GM12801 (cell line): ENCODE results near the gene DENND1C.

ENCODE experiments used
- TF ChIP-seq, protein P1 (sequence below): IDR thresholded peaks from one replicate; pipeline ENCODE4 v1.5.1; 2011; ENCODE audit warnings: control low read depth; ENCODE audit not compliant: insufficient read length; ENCODE audit errors: extremely low read depth

The DENND1C gene, protein sequence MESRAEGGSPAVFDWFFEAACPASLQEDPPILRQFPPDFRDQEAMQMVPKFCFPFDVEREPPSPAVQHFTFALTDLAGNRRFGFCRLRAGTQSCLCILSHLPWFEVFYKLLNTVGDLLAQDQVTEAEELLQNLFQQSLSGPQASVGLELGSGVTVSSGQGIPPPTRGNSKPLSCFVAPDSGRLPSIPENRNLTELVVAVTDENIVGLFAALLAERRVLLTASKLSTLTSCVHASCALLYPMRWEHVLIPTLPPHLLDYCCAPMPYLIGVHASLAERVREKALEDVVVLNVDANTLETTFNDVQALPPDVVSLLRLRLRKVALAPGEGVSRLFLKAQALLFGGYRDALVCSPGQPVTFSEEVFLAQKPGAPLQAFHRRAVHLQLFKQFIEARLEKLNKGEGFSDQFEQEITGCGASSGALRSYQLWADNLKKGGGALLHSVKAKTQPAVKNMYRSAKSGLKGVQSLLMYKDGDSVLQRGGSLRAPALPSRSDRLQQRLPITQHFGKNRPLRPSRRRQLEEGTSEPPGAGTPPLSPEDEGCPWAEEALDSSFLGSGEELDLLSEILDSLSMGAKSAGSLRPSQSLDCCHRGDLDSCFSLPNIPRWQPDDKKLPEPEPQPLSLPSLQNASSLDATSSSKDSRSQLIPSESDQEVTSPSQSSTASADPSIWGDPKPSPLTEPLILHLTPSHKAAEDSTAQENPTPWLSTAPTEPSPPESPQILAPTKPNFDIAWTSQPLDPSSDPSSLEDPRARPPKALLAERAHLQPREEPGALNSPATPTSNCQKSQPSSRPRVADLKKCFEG

DNA sequence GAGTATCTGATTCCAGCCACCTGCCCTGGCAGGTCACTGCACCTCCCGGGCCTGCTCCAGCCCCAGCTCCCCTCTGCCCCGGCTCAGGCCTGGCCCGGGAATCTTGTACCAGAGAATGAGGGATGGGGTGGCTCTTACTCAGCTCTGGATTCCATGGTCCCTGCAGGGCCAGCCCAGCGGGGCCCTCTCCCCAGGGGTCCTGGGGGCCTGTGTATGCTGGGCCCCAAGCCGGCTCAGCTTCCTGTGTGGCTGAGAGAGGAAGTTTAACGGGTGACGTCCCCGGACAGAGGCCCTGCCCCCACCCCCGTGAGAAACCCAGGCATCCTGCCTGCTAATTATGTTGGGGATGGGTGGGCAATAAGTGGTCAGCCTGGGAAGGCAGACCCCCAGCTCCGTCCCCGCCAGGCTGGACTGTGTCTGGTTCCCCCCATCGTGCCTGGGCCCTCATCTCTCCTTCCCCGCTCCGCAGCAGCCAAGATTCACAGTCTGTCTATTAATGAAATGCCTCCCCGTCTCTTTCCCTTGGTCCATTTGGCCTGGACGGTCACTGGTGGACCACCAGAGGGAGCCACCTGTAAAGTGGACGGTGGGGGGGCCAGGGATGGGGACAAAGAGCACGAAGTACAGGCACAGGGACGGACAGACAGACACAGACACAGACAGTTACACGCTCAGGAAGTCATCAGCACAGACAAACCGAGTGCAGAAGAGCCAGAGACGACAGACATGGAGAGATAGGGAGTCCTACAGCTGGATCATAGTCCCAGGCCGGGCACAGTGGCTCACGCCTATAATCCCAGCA, at the start of gene DENND1C:
DENND1C (minus strand) TSS at position 247 of the 802 bp plus-strand sequence; CDS start at position 155, 92 bp downstream.
- TF ChIP-seq, protein P1, sequence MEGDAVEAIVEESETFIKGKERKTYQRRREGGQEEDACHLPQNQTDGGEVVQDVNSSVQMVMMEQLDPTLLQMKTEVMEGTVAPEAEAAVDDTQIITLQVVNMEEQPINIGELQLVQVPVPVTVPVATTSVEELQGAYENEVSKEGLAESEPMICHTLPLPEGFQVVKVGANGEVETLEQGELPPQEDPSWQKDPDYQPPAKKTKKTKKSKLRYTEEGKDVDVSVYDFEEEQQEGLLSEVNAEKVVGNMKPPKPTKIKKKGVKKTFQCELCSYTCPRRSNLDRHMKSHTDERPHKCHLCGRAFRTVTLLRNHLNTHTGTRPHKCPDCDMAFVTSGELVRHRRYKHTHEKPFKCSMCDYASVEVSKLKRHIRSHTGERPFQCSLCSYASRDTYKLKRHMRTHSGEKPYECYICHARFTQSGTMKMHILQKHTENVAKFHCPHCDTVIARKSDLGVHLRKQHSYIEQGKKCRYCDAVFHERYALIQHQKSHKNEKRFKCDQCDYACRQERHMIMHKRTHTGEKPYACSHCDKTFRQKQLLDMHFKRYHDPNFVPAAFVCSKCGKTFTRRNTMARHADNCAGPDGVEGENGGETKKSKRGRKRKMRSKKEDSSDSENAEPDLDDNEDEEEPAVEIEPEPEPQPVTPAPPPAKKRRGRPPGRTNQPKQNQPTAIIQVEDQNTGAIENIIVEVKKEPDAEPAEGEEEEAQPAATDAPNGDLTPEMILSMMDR = no peak

DNA sequence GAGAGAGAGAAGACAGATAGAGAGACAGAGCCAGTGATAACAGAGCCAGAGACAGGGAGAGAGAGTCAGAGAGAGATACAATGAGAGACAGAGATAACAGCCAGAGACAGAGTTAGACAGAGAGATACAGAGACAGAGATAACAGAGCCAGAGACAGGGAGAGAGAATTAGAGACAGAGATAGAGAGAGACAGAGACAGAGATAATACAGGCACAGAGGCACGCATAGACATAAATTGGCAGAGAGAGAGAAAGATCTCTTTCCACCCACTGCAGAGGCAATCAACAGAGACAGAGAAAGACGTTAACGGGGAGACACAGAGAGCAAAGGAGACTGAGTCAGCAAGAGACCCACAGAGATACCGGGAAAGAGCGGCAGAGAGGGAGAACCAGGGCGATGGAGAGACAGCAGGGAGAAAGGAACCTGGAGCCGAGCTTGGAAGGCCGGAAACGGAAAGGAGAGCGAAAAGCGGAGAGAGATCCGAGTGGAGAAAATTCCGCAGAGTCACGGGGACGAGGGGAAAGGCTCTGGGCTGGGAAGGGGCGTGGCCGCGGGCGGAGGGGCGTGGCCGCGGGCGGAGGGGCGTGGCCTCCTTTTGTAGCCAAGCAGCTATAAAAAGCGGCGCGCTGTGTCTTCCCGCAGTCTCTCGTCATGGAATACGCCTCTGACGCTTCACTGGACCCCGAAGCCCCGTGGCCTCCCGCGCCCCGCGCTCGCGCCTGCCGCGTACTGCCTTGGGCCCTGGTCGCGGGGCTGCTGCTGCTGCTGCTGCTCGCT, 49.0 kb upstream of the DENND1C start, which contains the start of gene TNFSF9:
TNFSF9 (plus strand) TSS at position 641 of the 777 bp plus-strand sequence; CDS start at position 652, 11 bp downstream.
- TF ChIP-seq, protein P1 = no peak

DNA sequence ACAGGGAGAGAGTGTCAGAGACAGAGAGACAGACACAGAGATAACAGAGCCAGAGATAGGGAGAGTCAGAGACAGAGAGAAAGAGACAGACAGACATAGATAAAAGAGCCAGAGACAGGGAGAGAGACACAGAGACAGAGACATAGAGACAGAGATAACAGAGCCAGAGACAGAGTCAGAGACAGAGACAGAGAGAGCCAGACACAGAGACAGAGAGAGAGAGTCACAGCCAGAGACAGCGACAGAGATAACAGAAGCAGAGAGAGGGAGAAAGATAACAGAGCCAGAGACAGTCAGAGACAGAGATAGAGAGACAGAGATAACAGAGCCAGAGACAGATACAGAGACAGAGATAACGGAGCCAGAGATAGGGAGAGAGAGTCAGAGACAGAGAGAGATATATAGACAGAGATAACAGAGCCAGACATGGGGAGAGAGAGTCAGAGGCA, 48.4 kb upstream of the DENND1C start:
- TF ChIP-seq, protein P1 = no peak

DNA sequence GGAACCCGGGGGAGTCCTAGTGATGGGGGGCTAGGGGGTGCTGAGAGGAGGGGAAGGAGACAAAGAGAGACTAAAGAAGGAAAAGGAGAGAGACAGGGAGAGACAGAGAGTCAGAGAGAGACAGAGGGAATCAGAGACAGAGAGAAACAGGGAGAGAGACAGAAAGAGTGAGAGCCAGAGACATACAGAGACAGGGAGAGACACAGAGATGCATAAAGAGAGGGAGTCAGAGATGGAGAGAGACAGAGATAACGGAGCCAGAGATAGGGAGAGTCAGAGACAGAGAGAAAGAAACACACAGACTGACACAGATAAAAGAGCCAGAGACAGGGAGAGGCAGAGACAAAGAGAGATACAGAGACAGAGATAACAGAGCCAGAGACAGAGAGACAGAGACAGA, 47.8 kb upstream of the DENND1C start:
- TF ChIP-seq, protein P1 = no peak

DNA sequence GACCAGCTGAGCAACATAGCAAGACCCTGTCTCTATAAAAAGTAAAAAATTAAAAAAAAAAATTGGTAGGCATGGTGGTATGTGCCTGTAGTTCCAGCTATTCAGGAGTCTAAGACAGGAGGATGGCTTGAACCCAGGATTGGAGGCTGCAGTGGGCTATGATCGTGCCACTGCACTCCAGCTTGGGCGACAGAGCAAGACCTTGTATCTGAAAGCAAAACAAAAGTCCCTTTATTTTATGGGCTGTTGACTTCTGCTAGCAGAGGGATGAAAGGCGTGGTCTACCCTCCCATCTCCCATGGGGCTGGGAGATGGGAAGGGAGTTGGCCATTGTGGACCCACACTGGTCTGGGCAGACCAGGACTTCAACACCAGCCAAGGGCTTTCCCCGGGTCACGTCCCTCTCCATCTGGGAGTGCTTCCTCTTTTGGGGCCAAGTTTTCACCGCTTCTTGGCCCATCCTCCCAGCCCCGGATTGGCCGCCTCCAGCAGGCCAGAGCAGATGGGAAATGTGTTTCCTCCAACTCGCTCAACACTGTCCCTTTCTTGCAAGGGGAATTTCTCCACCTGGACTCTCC, 47.0 kb upstream of the DENND1C start:
- TF ChIP-seq, protein P1 = no peak

DNA sequence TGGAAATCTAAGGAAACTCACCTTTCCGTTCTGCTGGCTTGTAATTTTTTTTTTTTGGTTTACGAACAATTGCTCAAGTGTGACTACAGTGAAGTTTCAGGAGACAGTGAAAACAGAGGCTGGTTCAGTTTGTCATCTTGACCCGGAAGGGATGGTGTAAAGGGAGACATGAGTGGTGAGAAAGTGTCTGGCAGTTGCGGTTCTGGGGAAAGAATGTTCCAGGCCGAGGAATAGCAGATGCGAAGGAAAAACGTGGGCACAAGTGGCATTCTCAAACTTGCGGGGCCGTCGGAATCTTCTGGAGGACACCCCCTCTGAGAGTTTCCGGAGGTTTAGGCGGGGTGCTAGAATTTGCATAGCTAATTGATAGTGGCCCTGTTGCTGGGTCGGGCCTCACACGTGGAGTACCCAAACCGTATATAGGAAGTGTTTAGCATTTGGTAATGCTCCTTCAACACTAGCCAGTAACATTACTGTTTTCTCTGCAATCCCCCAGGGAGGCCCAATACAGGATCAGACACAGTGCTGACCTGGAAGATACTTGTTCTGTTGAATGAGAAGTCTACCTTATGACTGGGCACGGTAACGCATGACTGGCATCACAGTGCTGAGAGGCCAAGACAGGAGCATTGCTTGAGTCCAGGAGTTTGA, 46.4 kb upstream of the DENND1C start:
- TF ChIP-seq, protein P1 = no peak
